ENCODE data around the gene ALOXE3.

DNA sequence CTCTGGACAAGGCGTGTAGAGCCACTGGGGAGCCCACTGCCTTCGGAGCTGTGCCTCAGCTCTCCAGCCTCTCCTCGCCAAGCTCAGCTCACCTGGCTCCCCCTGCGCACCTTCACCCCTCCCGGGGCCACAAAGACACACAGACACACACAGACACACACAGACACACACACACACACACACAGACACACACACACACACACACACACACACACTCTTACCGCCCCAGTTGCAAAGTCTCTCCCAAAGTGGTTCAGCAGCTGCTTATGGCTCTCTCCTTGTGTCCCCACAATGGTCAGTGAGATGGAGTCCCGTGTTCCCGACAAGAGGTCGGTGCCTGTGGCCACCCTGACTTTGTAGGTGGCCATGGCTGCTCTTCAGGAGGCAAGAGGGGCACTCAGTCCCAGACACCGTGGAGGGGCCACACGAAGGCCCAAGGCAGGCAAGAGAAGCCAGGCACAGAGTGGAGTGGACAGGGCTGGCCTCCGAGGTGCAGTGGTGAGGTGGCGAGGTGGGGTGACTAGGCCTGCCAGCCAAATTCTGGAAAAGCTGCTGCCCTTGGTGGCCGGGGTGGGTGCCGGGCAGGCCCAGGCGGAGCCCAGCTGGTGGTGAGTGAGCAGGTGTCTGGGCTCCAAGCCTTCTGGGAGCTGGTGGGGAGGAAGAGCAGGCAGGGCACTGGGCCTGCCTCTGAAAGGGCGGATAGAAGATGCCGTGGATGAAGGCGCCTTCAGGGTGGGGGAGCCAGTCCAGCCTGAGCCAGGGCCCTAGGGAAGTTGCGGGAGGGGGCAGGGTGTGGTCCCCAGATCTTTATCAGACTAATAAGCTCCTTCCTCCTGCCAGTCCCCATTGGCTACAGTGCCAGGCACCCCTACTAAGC lies 31.0 kb downstream of the ALOXE3 start, which contains the start of gene ALOX12B:
- TF ChIP-seq BHLHE40 (IDR thresholded peaks at IDR 0.05; ENCODE audit: borderline replicate concordance) (no peak), FOXM1 (IDR thresholded peaks at IDR 0.05; ENCODE audit: borderline replicate concordance) (no peak), HDGF (IDR thresholded peaks at IDR 0.05; ENCODE audit: borderline replicate concordance) (no peak), FOXA1 (IDR thresholded peaks at IDR 0.05) (no peak), ELF4 (IDR thresholded peaks at IDR 0.05) (no peak), SP1 (IDR thresholded peaks at IDR 0.05) (no peak), FOXK2 (IDR thresholded peaks at IDR 0.05) (no peak), ZNF384 (IDR thresholded peaks at IDR 0.05) (no peak)
- TF ChIP-seq, protein P1, sequence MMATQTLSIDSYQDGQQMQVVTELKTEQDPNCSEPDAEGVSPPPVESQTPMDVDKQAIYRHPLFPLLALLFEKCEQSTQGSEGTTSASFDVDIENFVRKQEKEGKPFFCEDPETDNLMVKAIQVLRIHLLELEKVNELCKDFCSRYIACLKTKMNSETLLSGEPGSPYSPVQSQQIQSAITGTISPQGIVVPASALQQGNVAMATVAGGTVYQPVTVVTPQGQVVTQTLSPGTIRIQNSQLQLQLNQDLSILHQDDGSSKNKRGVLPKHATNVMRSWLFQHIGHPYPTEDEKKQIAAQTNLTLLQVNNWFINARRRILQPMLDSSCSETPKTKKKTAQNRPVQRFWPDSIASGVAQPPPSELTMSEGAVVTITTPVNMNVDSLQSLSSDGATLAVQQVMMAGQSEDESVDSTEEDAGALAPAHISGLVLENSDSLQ (IDR thresholded peaks at IDR 0.05): no peak
